ENCODE results near the gene RNF125.
"Not testable (repeated sequence)": the region's sequence is repeated elsewhere in the genome, so short reads cannot be mapped to it uniquely, and the experiment has no call there.

The RNF125 gene

DNA sequence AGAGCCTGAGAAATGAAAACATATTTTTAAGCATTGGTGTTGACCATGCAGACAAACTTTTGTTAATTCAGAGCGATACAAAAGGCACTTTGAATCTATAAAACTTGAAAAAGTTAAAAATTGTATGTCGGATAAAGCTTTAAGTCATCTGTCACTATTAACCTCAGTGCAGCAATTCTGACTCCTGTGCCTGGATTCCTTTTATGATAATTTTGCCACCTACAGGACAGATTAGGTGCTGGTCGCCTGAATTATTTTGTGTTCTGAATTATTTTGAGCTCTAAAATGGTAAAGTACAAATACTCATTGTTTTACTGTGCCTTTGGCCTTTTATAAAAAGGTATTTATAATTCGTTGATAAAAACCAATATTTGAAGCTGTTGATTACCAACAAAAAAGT, 53.7 kb downstream of the RNF125 start:
- in situ Hi-C loops (cut with HindIII; ENCODE audit: low pct_ligation_motif_present, low sequenced_read_pairs): no loop called here

DNA sequence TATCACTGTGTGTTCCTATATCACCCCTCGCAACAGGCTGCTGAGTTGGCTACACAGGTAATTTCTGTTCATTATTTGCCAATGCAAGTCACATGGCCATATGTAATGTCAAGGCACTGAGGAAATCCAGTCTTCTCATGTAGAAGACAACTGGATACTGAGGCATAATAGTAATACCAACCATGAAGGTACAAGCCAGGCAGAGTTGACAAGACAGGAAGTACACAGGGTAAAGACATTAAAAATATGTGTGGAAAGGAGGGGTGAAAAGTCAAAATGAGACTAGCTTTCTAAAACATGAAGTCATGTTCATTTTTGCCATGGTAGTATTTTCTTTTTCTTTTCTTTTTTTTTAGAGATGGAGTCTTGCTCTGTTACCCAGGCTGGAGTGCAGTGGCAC, 55.6 kb downstream of the RNF125 start:
- Histone ChIP-seq H3K36me3 (replicated peaks) (no peaks in the 10 kb centered on the region), H3K27me3 (replicated peaks) (no peaks in the 10 kb centered on the region), H3K4me3 (ENCODE audit: low read depth, low read length) (no peak overlapping the region), H3K27ac (no peak overlapping the region)
- in situ Hi-C loops (cut with HindIII; ENCODE audit: low pct_ligation_motif_present, low sequenced_read_pairs): no loop called here
- DNase-seq: no peak
- TF ChIP-seq, protein P1, sequence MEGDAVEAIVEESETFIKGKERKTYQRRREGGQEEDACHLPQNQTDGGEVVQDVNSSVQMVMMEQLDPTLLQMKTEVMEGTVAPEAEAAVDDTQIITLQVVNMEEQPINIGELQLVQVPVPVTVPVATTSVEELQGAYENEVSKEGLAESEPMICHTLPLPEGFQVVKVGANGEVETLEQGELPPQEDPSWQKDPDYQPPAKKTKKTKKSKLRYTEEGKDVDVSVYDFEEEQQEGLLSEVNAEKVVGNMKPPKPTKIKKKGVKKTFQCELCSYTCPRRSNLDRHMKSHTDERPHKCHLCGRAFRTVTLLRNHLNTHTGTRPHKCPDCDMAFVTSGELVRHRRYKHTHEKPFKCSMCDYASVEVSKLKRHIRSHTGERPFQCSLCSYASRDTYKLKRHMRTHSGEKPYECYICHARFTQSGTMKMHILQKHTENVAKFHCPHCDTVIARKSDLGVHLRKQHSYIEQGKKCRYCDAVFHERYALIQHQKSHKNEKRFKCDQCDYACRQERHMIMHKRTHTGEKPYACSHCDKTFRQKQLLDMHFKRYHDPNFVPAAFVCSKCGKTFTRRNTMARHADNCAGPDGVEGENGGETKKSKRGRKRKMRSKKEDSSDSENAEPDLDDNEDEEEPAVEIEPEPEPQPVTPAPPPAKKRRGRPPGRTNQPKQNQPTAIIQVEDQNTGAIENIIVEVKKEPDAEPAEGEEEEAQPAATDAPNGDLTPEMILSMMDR (IDR thresholded peaks at IDR 0.05; ENCODE audit: low read depth, low read length, missing control alignments): no peak

More for the DNA sequence above, 53.7 kb downstream of the RNF125 start:
- TF ChIP-seq, protein P1 (IDR thresholded peaks at IDR 0.05; ENCODE audit: low read depth, low read length, missing control alignments): peak; percentile 51
- no peaks in the 10 kb centered on the region for H3K36me3 ChIP-seq (replicated peaks)
- no peaks in the 10 kb centered on the region for H3K27me3 ChIP-seq (replicated peaks)
- DNase-seq: no peak
- H3K4me3 ChIP-seq (ENCODE audit: low read depth, low read length): no peak overlapping the region
- H3K27ac ChIP-seq: no peak overlapping the region

DNA sequence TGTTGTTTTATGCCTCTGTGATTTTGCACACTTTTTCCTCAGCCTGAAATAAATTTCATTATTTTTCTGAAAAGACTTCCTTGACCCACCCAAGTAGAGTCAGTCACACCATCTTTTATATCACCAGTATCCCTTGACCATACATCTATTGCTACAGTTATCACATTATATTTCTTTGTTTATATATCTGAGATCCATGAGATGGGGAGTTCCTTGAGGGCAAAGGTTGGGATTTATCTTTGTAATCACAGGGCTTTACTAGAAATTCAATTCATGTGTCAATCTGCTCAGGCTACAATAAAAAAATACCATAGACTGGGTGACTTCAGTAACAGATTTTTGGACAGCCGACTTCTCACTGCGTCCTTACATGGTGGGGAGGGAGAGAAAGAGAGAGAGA, 60.2 kb downstream of the RNF125 start:
- TF ChIP-seq, protein P1 (IDR thresholded peaks at IDR 0.05; ENCODE audit: low read depth, low read length, missing control alignments): no peak
- in situ Hi-C loops (cut with HindIII; ENCODE audit: low pct_ligation_motif_present, low sequenced_read_pairs): no loop called here
- H3K27ac ChIP-seq: no peak overlapping the region
- DNase-seq: no peak
- no peaks in the 10 kb centered on the region for H3K36me3 ChIP-seq (replicated peaks)
- no peaks in the 10 kb centered on the region for H3K27me3 ChIP-seq (replicated peaks)
- no peak overlapping the region for H3K4me3 ChIP-seq (ENCODE audit: low read depth, low read length)

DNA sequence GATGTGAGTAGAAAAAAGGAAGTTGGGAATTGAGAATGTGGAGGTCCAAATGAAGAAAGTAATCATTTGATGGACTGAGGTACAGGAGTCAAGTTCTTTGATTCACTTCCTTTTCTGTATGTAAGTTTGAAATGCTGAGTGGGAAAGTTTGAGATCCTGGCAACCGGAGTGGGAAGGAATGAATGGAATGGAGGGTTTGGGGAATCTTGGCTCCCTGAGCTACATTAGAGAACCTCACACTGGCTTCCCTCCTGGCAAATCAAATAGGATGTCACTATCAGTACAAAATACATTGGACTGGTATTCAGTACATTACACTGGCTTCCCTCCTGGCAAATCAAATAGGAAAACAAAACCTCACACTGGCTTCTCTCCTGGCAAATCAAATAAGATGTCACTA, 63.3 kb downstream of the RNF125 start:
- Histone ChIP-seq H3K27ac (no peak overlapping the region), H3K27me3 (replicated peaks) (no peaks in the 10 kb centered on the region), H3K4me3 (ENCODE audit: low read depth, low read length) (no peak overlapping the region), H3K36me3 (replicated peaks) (no peaks in the 10 kb centered on the region)
- no peak for DNase-seq
- in situ Hi-C loops (cut with HindIII; ENCODE audit: low pct_ligation_motif_present, low sequenced_read_pairs): no loop called here
- TF ChIP-seq, protein P1 (IDR thresholded peaks at IDR 0.05; ENCODE audit: low read depth, low read length, missing control alignments): no peak

DNA sequence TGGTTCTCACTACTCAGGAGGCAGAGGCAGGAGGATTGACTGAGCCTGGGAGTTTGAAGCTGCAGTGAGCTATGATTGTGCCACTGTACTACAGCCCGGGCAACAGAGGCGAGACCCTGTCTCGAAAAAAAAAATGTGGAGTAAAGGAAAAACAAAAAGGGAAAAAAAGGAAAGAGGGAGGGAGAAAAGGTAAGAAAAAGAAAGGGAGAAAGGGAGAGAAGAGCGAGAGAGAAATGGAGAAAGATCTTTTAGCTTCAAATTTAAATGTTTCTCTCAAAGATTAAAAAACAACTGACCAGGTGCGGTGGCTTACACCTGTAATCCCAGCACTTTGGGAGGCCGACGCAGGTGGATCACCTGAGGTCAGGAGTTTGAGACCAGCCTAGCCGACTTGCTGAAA, 65.2 kb downstream of the RNF125 start:
- Histone ChIP-seq H3K27me3 (replicated peaks) (no peaks in the 10 kb centered on the region), H3K36me3 (replicated peaks) (no peaks in the 10 kb centered on the region), H3K4me3 (ENCODE audit: low read depth, low read length) (no peak overlapping the region), H3K27ac (no peak overlapping the region)
- in situ Hi-C loops (cut with HindIII; ENCODE audit: low pct_ligation_motif_present, low sequenced_read_pairs): no loop called here
- DNase-seq: no peak
- TF ChIP-seq, protein P1 (IDR thresholded peaks at IDR 0.05; ENCODE audit: low read depth, low read length, missing control alignments): no peak

DNA sequence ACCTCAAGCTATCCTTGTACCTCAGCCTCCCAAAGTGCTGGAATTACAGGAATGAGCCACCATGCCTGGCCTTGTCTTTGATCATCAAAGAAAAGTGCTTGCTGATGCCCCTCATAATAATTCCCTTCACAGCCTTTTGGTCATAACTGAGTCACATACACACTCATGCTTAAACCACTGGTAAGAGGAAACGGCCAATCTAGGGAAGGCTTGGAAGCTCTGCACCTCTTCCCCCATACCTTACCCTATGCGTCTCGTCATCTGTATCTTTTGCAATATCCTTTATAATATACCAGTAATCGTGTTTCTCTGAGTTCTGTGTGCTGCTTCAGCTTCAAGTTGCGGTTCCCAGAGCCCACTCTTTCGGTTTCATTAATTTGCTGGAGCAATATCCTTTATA, 68.3 kb downstream of the RNF125 start:
- peak; percentile 14 for DNase-seq
- Histone ChIP-seq H3K27me3 (replicated peaks) (no peaks in the 10 kb centered on the region), H3K4me3 (ENCODE audit: low read depth, low read length) (no peak overlapping the region), H3K36me3 (replicated peaks) (no peaks in the 10 kb centered on the region), H3K27ac (no peak overlapping the region)
- TF ChIP-seq, protein P1 (IDR thresholded peaks at IDR 0.05; ENCODE audit: low read depth, low read length, missing control alignments): no peak
- in situ Hi-C loops (cut with HindIII; ENCODE audit: low pct_ligation_motif_present, low sequenced_read_pairs): no loop called here

DNA sequence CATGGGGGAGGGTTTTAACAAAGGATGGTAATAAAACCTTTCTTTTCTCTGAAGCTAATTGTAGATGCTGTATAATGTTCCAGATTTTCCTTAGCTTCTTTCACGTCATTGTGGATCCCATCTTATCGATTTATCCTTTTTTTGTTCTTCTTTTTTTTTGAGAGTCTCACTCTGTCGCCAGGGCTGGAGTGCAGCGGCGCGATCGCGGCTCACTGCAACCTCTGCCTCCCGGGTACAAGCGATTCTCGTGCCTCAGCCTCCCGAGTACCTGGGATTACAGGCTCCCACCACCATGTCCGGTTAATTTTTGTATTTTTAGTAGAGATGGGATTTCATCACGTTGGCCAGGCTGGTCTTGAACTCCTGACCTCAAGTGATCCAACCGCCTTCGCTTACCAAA, 72.2 kb downstream of the RNF125 start:
- DNase-seq; in situ Hi-C loops (cut with HindIII; ENCODE audit: low pct_ligation_motif_present, low sequenced_read_pairs); H3K4me3 ChIP-seq (ENCODE audit: low read depth, low read length): not testable (repeated sequence)

More for the DNA sequence above, 72.2 kb downstream of the RNF125 start:
- not testable (repeated sequence) for H3K36me3 ChIP-seq (replicated peaks); H3K27me3 ChIP-seq (replicated peaks); H3K27ac ChIP-seq
